Neural cell (in vitro differentiated cells): Measurements from ENCODE around the gene NELL1. TPM values are rescaled to one million over a fixed set of nuclear protein-coding genes. Genes with fewer than 3 reads are reported as not detected.

ENCODE experiments used
- H2AFZ ChIP-seq: fragments of 200-600, 300-800 bp; sonication (generic), shearing (Covaris generic); 2 replicates; pipeline ENCODE4 v1.6.0; 2014; ENCODE audit warnings: low read depth, mild to moderate bottlenecking, antibody characterized with exemption, low read length, moderate library complexity
- H3F3A ChIP-seq: fragments of 200-600 bp; shearing (Covaris generic); 2 replicates; pipeline ENCODE4 v1.6.1; 2016; ENCODE audit warnings: mild to moderate bottlenecking, moderate library complexity, mixed read lengths, antibody characterized with exemption, low read length; ENCODE audit not compliant: insufficient read depth, poor library complexity, severe bottlenecking
- H3K27ac ChIP-seq: fragments of 200-600, 300-800 bp; sonication (generic), shearing (Covaris generic); 2 replicates; pipeline ENCODE4 v1.5.1; 2014; ENCODE audit warnings: mild to moderate bottlenecking, low read length, moderate library complexity
- H3K27me3 ChIP-seq: fragments of 300-800, 200-600 bp; sonication (generic), shearing (Covaris generic); 2 replicates; pipeline ENCODE4 v1.6.0; 2014; ENCODE audit warnings: mild to moderate bottlenecking, low read depth, low read length, moderate library complexity; ENCODE audit not compliant: insufficient read depth
- H3K36me3 ChIP-seq: fragments of 300-800, 200-600 bp; sonication (generic), shearing (Covaris generic); 2 replicates; pipeline ENCODE4 v1.5.1; 2014; ENCODE audit warnings: mild to moderate bottlenecking, antibody characterized with exemption, low read length, moderate library complexity; ENCODE audit not compliant: insufficient read depth
- H3K4me2 ChIP-seq: fragments of 300-800, 200-600 bp; sonication (generic), shearing (Covaris generic); 2 replicates; pipeline ENCODE4 v1.6.0; 2014; ENCODE audit warnings: mild to moderate bottlenecking, low read length
- H3K4me3 ChIP-seq: fragments of 300-800, 200-600 bp; sonication (generic), shearing (Covaris generic); 2 replicates; pipeline ENCODE4 v1.5.1; 2014; ENCODE audit warnings: mild to moderate bottlenecking, low read length, moderate library complexity
- H3K79me2 ChIP-seq: fragments of 200-600 bp; shearing (Covaris generic); replicated peaks from 2 replicates; pipeline ENCODE4 v1.6.0; 2014; ENCODE audit warnings: mild to moderate bottlenecking, low read length, moderate library complexity; ENCODE audit not compliant: insufficient read depth
- H3K9ac ChIP-seq: fragments of 300-800, 200-600 bp; sonication (generic), shearing (Covaris generic); 2 replicates; pipeline ENCODE4 v1.6.1; 2016; ENCODE audit warnings: mild to moderate bottlenecking, low read length, mixed read lengths
- H3K9me2 ChIP-seq: fragments of 200-600 bp; shearing (Covaris generic); 2 replicates; pipeline ENCODE4 v1.6.1; 2016; ENCODE audit warnings: mild to moderate bottlenecking, low read length, mixed read lengths; ENCODE audit not compliant: insufficient read depth
- H3K9me3 ChIP-seq: fragments of 200-600, 300-800 bp; sonication (generic), shearing (Covaris generic); 2 replicates; pipeline ENCODE4 v1.6.1; 2016; ENCODE audit warnings: mild to moderate bottlenecking, mixed run types, low read length, moderate library complexity, mixed read lengths
- H4K20me1 ChIP-seq: fragments of 200-600 bp; shearing (Covaris generic); 2 replicates; pipeline ENCODE4 v1.6.1; 2016; ENCODE audit warnings: mild to moderate bottlenecking, mixed run types; ENCODE audit not compliant: insufficient read depth
- EP300 ChIP-seq: fragments of 450-650 bp; conservative IDR thresholded peaks from 2 replicates; pipeline ENCODE4 v1.6.1; 2014; ENCODE audit warnings: antibody characterized with exemption, mild to moderate bottlenecking, moderate library complexity; ENCODE audit not compliant: poor library complexity, severe bottlenecking
- EZH2 ChIP-seq: fragments of 200-600, 300-800 bp; shearing (Covaris generic), sonication (generic); IDR thresholded peaks from 2 replicates; pipeline ENCODE4 v1.6.1; 2014; ENCODE audit warnings: antibody characterized with exemption, low read length, borderline replicate concordance, mild to moderate bottlenecking; ENCODE audit not compliant: insufficient read depth, poor library complexity, severe bottlenecking
- MXI1 ChIP-seq: fragments of 450-650 bp; conservative IDR thresholded peaks from 2 replicates; pipeline ENCODE4 v1.6.1; 2014; ENCODE audit warnings: antibody characterized with exemption, mild to moderate bottlenecking; ENCODE audit not compliant: poor library complexity, severe bottlenecking
- POLR2AphosphoS5 ChIP-seq: IDR thresholded peaks from 2 replicates; pipeline ENCODE4 v1.6.1; 2012
- RAD21 ChIP-seq: fragments of 450-650 bp; conservative IDR thresholded peaks from 2 replicates; pipeline ENCODE4 v1.6.1; 2014; ENCODE audit warnings: antibody characterized with exemption, mild to moderate bottlenecking, moderate library complexity
- SMC3 ChIP-seq: fragments of 450-650 bp; conservative IDR thresholded peaks from 2 replicates; pipeline ENCODE4 v1.6.1; 2014; ENCODE audit warnings: antibody characterized with exemption, mild to moderate bottlenecking, moderate library complexity; ENCODE audit not compliant: poor library complexity
- TAF1 ChIP-seq: IDR thresholded peaks from 2 replicates; pipeline ENCODE4 v1.6.1; 2012; ENCODE audit warnings: low read depth
- polyA plus RNA-seq: library from polyadenylated mRNA; depleted of rRNA; stranded (reverse); fragments of >200 nt; gene quantifications from 2 replicates; pipeline ENCODE4 v1.2.3, GENCODE V29; 2014
- TF ChIP-seq, protein P1 (sequence below): fragments of 450-650 bp; IDR thresholded peaks from 2 replicates; pipeline ENCODE4 v1.5.1; 2014; ENCODE audit warnings: antibody characterized with exemption, mild to moderate bottlenecking, moderate library complexity; ENCODE audit not compliant: poor library complexity, severe bottlenecking
- TF ChIP-seq, protein P2 (sequence below): IDR thresholded peaks from 2 replicates; pipeline ENCODE4 v1.6.1; 2012; ENCODE audit warnings: borderline replicate concordance

The NELL1 gene
- polyA plus RNA-seq, 1 donor from 2014 or later, result 70.4 TPM

DNA sequence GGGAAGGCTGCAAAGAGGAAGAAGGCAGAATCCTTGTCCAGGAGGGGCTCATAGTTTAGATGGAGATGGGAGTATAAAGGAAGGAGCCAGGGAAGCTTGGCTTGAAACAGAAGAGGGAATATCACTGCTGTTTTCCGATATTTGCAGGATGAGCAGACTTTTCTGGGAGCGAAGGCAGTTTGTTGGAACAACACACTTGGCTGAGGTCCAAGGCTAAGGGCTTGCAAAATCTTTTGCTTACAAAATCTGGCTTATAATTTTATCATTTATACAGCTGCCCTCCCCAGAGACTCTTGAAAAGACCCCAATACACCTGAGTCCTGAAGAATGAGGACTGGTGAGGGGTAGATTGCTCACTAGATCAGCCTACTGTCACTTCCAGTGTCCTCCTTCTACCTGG is 174.8 kb downstream of the NELL1 start:
- no peak overlapping the region for H2AFZ ChIP-seq
- H3F3A ChIP-seq, result no peaks in the 10 kb centered on the region
- H4K20me1 ChIP-seq, result no peaks in the 10 kb centered on the region
- H3K9ac ChIP-seq, result no peak overlapping the region
- no peak overlapping the region for H3K4me3 ChIP-seq
- H3K9me2 ChIP-seq, result no peaks in the 10 kb centered on the region
- no peaks in the 10 kb centered on the region for H3K79me2 ChIP-seq
- H3K27me3 ChIP-seq, result no peaks in the 10 kb centered on the region
- no peak overlapping the region for H3K4me2 ChIP-seq
- H3K36me3 ChIP-seq, result no peaks in the 10 kb centered on the region
- H3K9me3 ChIP-seq, result no peaks in the 10 kb centered on the region
- H3K27ac ChIP-seq, result no peak overlapping the region
- no peak for TF ChIP-seq EP300
- TF ChIP-seq MXI1, result no peak
- no peak for TF ChIP-seq RAD21
- no peak for TF ChIP-seq POLR2AphosphoS5
- no peak for TF ChIP-seq SMC3
- no peak for TF ChIP-seq EZH2
- TF ChIP-seq TAF1, result no peak
- TF ChIP-seq, protein P1, sequence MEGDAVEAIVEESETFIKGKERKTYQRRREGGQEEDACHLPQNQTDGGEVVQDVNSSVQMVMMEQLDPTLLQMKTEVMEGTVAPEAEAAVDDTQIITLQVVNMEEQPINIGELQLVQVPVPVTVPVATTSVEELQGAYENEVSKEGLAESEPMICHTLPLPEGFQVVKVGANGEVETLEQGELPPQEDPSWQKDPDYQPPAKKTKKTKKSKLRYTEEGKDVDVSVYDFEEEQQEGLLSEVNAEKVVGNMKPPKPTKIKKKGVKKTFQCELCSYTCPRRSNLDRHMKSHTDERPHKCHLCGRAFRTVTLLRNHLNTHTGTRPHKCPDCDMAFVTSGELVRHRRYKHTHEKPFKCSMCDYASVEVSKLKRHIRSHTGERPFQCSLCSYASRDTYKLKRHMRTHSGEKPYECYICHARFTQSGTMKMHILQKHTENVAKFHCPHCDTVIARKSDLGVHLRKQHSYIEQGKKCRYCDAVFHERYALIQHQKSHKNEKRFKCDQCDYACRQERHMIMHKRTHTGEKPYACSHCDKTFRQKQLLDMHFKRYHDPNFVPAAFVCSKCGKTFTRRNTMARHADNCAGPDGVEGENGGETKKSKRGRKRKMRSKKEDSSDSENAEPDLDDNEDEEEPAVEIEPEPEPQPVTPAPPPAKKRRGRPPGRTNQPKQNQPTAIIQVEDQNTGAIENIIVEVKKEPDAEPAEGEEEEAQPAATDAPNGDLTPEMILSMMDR, result no peak
- TF ChIP-seq, protein P2, sequence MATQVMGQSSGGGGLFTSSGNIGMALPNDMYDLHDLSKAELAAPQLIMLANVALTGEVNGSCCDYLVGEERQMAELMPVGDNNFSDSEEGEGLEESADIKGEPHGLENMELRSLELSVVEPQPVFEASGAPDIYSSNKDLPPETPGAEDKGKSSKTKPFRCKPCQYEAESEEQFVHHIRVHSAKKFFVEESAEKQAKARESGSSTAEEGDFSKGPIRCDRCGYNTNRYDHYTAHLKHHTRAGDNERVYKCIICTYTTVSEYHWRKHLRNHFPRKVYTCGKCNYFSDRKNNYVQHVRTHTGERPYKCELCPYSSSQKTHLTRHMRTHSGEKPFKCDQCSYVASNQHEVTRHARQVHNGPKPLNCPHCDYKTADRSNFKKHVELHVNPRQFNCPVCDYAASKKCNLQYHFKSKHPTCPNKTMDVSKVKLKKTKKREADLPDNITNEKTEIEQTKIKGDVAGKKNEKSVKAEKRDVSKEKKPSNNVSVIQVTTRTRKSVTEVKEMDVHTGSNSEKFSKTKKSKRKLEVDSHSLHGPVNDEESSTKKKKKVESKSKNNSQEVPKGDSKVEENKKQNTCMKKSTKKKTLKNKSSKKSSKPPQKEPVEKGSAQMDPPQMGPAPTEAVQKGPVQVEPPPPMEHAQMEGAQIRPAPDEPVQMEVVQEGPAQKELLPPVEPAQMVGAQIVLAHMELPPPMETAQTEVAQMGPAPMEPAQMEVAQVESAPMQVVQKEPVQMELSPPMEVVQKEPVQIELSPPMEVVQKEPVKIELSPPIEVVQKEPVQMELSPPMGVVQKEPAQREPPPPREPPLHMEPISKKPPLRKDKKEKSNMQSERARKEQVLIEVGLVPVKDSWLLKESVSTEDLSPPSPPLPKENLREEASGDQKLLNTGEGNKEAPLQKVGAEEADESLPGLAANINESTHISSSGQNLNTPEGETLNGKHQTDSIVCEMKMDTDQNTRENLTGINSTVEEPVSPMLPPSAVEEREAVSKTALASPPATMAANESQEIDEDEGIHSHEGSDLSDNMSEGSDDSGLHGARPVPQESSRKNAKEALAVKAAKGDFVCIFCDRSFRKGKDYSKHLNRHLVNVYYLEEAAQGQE, result no peak

DNA sequence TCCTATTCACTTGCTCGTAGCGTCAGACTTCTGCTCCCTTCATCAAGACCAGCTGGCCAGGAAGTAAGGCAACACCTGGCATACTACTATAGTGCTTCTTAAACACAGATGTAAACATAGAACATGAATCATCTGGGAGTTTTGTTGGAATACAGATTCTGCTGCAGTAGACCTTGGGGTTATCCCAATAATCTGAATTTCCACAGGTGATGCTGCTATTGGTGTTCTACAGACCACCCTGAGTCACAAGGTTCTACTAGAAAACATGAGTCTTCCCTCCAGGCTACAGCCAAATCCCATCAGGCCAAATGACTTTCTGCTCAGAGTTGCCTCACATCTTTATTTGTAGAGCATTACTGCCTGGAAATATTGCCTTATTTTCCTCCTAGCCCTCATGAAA is 175.2 kb downstream of the NELL1 start:
- Histone ChIP-seq H3K4me2 (no peak overlapping the region), H3K27me3 (no peaks in the 10 kb centered on the region), H3K4me3 (no peak overlapping the region), H3K79me2 (no peaks in the 10 kb centered on the region), H3F3A (no peaks in the 10 kb centered on the region), H3K27ac (no peak overlapping the region), H2AFZ (no peak overlapping the region), H3K36me3 (no peaks in the 10 kb centered on the region), H3K9ac (no peak overlapping the region), H3K9me2 (no peaks in the 10 kb centered on the region), H3K9me3 (no peaks in the 10 kb centered on the region), H4K20me1 (no peaks in the 10 kb centered on the region)
- TF ChIP-seq, protein P2, result no peak
- no peak for TF ChIP-seq EP300
- TF ChIP-seq POLR2AphosphoS5, result no peak
- TF ChIP-seq, protein P1, result no peak
- no peak for TF ChIP-seq TAF1
- no peak for TF ChIP-seq SMC3
- no peak for TF ChIP-seq EZH2
- TF ChIP-seq MXI1, result no peak
